ENCODE data around the gene GOSR1. TPM values are rescaled to one million over a fixed set of nuclear protein-coding genes. Genes with fewer than 3 reads are reported as not detected.
"Not testable (repeated sequence)": the region's sequence is repeated elsewhere in the genome, so short reads cannot be mapped to it uniquely, and the experiment has no call there.

GOSR1 gene
- total RNA-seq, 1 donor from 2014 or later = 46.1 TPM

GRCh38 chr17:30565073-30565935 lies 88.1 kb downstream of the GOSR1 start:
- peaks cover 2% of the 10 kb centered on the region for H3K9me3 Mint-ChIP-seq (ENCODE audit: unreplicated experiment)
- TF ChIP-seq CTCF (IDR thresholded peaks at IDR 0.05; ENCODE audit: partially characterized antibody, unreplicated experiment) = no peak
- DNase-seq = no peak
- H3K4me3 Mint-ChIP-seq (ENCODE audit: unreplicated experiment) = no peak overlapping the region
- peaks cover 2% of the 10 kb centered on the region for H3K4me1 Mint-ChIP-seq (ENCODE audit: low read depth, unreplicated experiment)
- peaks cover 3% of the 10 kb centered on the region for H3K27me3 Mint-ChIP-seq (ENCODE audit: unreplicated experiment)
- peaks cover 4% of the 10 kb centered on the region for H3K36me3 Mint-ChIP-seq (ENCODE audit: unreplicated experiment)
- H3K27ac Mint-ChIP-seq (ENCODE audit: unreplicated experiment) = no peak overlapping the region

GRCh38 chr17:30566104-30566503 lies 88.9 kb downstream of the GOSR1 start:
- not testable (repeated sequence) for H3K27ac Mint-ChIP-seq (ENCODE audit: unreplicated experiment); H3K36me3 Mint-ChIP-seq (ENCODE audit: unreplicated experiment); H3K4me3 Mint-ChIP-seq (ENCODE audit: unreplicated experiment); DNase-seq; H3K27me3 Mint-ChIP-seq (ENCODE audit: unreplicated experiment); H3K9me3 Mint-ChIP-seq (ENCODE audit: unreplicated experiment); H3K4me1 Mint-ChIP-seq (ENCODE audit: low read depth, unreplicated experiment)

- H3K27ac Mint-ChIP-seq (ENCODE audit: unreplicated experiment); DNase-seq; H3K36me3 Mint-ChIP-seq (ENCODE audit: unreplicated experiment); H3K27me3 Mint-ChIP-seq (ENCODE audit: unreplicated experiment); H3K4me1 Mint-ChIP-seq (ENCODE audit: low read depth, unreplicated experiment); H3K4me3 Mint-ChIP-seq (ENCODE audit: unreplicated experiment); H3K9me3 Mint-ChIP-seq (ENCODE audit: unreplicated experiment): not testable (repeated sequence)
These were observed 89.5 kb downstream of the GOSR1 start for GRCh38 chr17:30566516-30567225.

- Mint-ChIP-seq H3K4me3 (ENCODE audit: unreplicated experiment) (peak overlapping the region; percentile 14), H3K36me3 (ENCODE audit: unreplicated experiment) (peaks cover 4% of the 10 kb centered on the region), H3K27me3 (ENCODE audit: unreplicated experiment) (no peaks in the 10 kb centered on the region), H3K4me1 (ENCODE audit: low read depth, unreplicated experiment) (peaks cover 2% of the 10 kb centered on the region), H3K9me3 (ENCODE audit: unreplicated experiment) (peaks cover 2% of the 10 kb centered on the region), H3K27ac (ENCODE audit: unreplicated experiment) (no peak overlapping the region)
- no peak for DNase-seq
- TF ChIP-seq CTCF (IDR thresholded peaks at IDR 0.05; ENCODE audit: partially characterized antibody, unreplicated experiment) = no peak
These were observed 90.3 kb downstream of the GOSR1 start for GRCh38 chr17:30567231-30568116.

GRCh38 chr17:30568117-30568430 lies 90.9 kb downstream of the GOSR1 start:
- Mint-ChIP-seq H3K4me1 (ENCODE audit: low read depth, unreplicated experiment) (peaks cover 2% of the 10 kb centered on the region), H3K27me3 (ENCODE audit: unreplicated experiment) (no peaks in the 10 kb centered on the region), H3K4me3 (ENCODE audit: unreplicated experiment) (no peak overlapping the region), H3K36me3 (ENCODE audit: unreplicated experiment) (peaks cover 4% of the 10 kb centered on the region), H3K27ac (ENCODE audit: unreplicated experiment) (no peak overlapping the region), H3K9me3 (ENCODE audit: unreplicated experiment) (peaks cover 2% of the 10 kb centered on the region)
- DNase-seq = no peak
- no peak for TF ChIP-seq CTCF (IDR thresholded peaks at IDR 0.05; ENCODE audit: partially characterized antibody, unreplicated experiment)

GRCh38 chr17:30569531-30570175 lies 92.4 kb downstream of the GOSR1 start:
- not testable (repeated sequence) for H3K36me3 Mint-ChIP-seq (ENCODE audit: unreplicated experiment); H3K27me3 Mint-ChIP-seq (ENCODE audit: unreplicated experiment); H3K9me3 Mint-ChIP-seq (ENCODE audit: unreplicated experiment); H3K27ac Mint-ChIP-seq (ENCODE audit: unreplicated experiment); H3K4me1 Mint-ChIP-seq (ENCODE audit: low read depth, unreplicated experiment); DNase-seq; H3K4me3 Mint-ChIP-seq (ENCODE audit: unreplicated experiment)

Data from glutamatergic neuron (in vitro differentiated cells).